Stimulated activated memory B cell treated with anti-CD40 and anti-IgM and Interleukin-4, amounts not matched to agents 10 μg/mL and 1 μg/mL and 100 μg/mL, for 72 hours (primary cell): ENCODE data around the gene FBXL5.

Experiments used
- ATAC-seq: fragments of 150-1000 bp; cut with Tn5 transposase; 2 replicates; pipeline ENCODE4 v1.10.0; 2021
- H3K27ac Mint-ChIP-seq: one replicate; pipeline ENCODE4 v1.8.0; 2022; ENCODE audit warnings: mild to moderate bottlenecking, mixed read lengths
- H3K27me3 Mint-ChIP-seq: one replicate; pipeline ENCODE4 v1.8.0; 2022; ENCODE audit warnings: mixed read lengths
- H3K36me3 Mint-ChIP-seq: one replicate; pipeline ENCODE4 v1.8.0; 2022; ENCODE audit warnings: mixed read lengths
- H3K4me1 Mint-ChIP-seq: one replicate; pipeline ENCODE4 v1.8.0; 2022; ENCODE audit warnings: mixed read lengths
- H3K4me3 Mint-ChIP-seq: one replicate; pipeline ENCODE4 v1.8.0; 2022; ENCODE audit warnings: mild to moderate bottlenecking, moderate library complexity, mixed read lengths
- H3K9me3 Mint-ChIP-seq: one replicate; pipeline ENCODE4 v1.8.0; 2022; ENCODE audit warnings: mixed read lengths

The FBXL5 gene

GRCh38 chr4:15682242-15683142 is 27.3 kb upstream of the FBXL5 start:
- H3K9me3 Mint-ChIP-seq: no peaks in the 10 kb centered on the region
- H3K4me3 Mint-ChIP-seq: peak overlapping the region; percentile 98
- no peaks in the 10 kb centered on the region for H3K27me3 Mint-ChIP-seq
- peaks cover 28% of the 10 kb centered on the region for H3K4me1 Mint-ChIP-seq
- H3K27ac Mint-ChIP-seq: peak overlapping the region; percentile 99
- no peak for ATAC-seq
- H3K36me3 Mint-ChIP-seq: peaks cover 14% of the 10 kb centered on the region

GRCh38 chr4:15681372-15682241 is 26.4 kb upstream of the FBXL5 start, which contains the start of gene FAM200B:
Gene FAM200B, plus strand, starts transcription at chr4:15681827. Its CDS starts 5,151 bp downstream, at chr4:15686978.
- peaks cover 28% of the 10 kb centered on the region for H3K4me1 Mint-ChIP-seq
- peak; percentile 99 for ATAC-seq
- H3K27me3 Mint-ChIP-seq: no peaks in the 10 kb centered on the region
- H3K27ac Mint-ChIP-seq: peak within 1 kb of the TSS; percentile 99
- peak within 1 kb of the TSS; percentile 98 for H3K4me3 Mint-ChIP-seq
- H3K9me3 Mint-ChIP-seq: no peaks in the 10 kb centered on the region
- peaks cover 5% of the 10 kb centered on the region for H3K36me3 Mint-ChIP-seq

GRCh38 chr4:15681067-15681371 is 25.9 kb upstream of the FBXL5 start:
- Mint-ChIP-seq H3K4me3 (peak overlapping the region; percentile 98), H3K27ac (peak overlapping the region; percentile 99)

GRCh38 chr4:15677507-15677988 is 22.4 kb upstream of the FBXL5 start:
- H3K4me1 Mint-ChIP-seq: peaks cover 15% of the 10 kb centered on the region
- ATAC-seq: no peak
- no peak overlapping the region for H3K27ac Mint-ChIP-seq
- H3K36me3 Mint-ChIP-seq: no peaks in the 10 kb centered on the region
- no peak overlapping the region for H3K4me3 Mint-ChIP-seq
- no peaks in the 10 kb centered on the region for H3K9me3 Mint-ChIP-seq
- H3K27me3 Mint-ChIP-seq: no peaks in the 10 kb centered on the region

More at GRCh38 chr4:15681067-15681371, 25.9 kb upstream of the FBXL5 start:
- Mint-ChIP-seq H3K36me3 (no peaks in the 10 kb centered on the region), H3K9me3 (no peaks in the 10 kb centered on the region), H3K27me3 (no peaks in the 10 kb centered on the region), H3K4me1 (peaks cover 28% of the 10 kb centered on the region)
- no peak for ATAC-seq

- H3K4me1 Mint-ChIP-seq: peaks cover 9% of the 10 kb centered on the region
- H3K4me3 Mint-ChIP-seq: no peak overlapping the region
- no peak overlapping the region for H3K27ac Mint-ChIP-seq
- no peaks in the 10 kb centered on the region for H3K9me3 Mint-ChIP-seq
- no peaks in the 10 kb centered on the region for H3K27me3 Mint-ChIP-seq
- H3K36me3 Mint-ChIP-seq: no peaks in the 10 kb centered on the region
- ATAC-seq: no peak
These were observed 21.7 kb upstream of the FBXL5 start for GRCh38 chr4:15676899-15677298.

- Mint-ChIP-seq H3K27me3 (no peaks in the 10 kb centered on the region), H3K36me3 (no peaks in the 10 kb centered on the region), H3K4me1 (peaks cover under 1% of the 10 kb centered on the region), H3K9me3 (no peaks in the 10 kb centered on the region), H3K27ac (no peak overlapping the region), H3K4me3 (no peak overlapping the region)
- ATAC-seq: no peak
These were observed 20.9 kb upstream of the FBXL5 start for GRCh38 chr4:15676039-15676438.

- Mint-ChIP-seq H3K9me3 (no peaks in the 10 kb centered on the region), H3K4me1 (no peaks in the 10 kb centered on the region), H3K4me3 (no peak overlapping the region), H3K27ac (no peak overlapping the region), H3K36me3 (no peaks in the 10 kb centered on the region), H3K27me3 (no peaks in the 10 kb centered on the region)
- no peak for ATAC-seq
These were observed 20.2 kb upstream of the FBXL5 start for GRCh38 chr4:15675356-15675755.

- Mint-ChIP-seq H3K27ac (no peak overlapping the region), H3K9me3 (no peaks in the 10 kb centered on the region), H3K36me3 (no peaks in the 10 kb centered on the region), H3K27me3 (no peaks in the 10 kb centered on the region), H3K4me3 (no peak overlapping the region), H3K4me1 (no peaks in the 10 kb centered on the region)
- ATAC-seq: no peak
These were observed 19.8 kb upstream of the FBXL5 start for GRCh38 chr4:15674926-15675325.

GRCh38 chr4:15674046-15674445 is 18.9 kb upstream of the FBXL5 start:
- no peaks in the 10 kb centered on the region for H3K36me3 Mint-ChIP-seq
- no peaks in the 10 kb centered on the region for H3K4me1 Mint-ChIP-seq
- no peaks in the 10 kb centered on the region for H3K9me3 Mint-ChIP-seq
- no peak for ATAC-seq
- H3K27ac Mint-ChIP-seq: no peak overlapping the region
- no peak overlapping the region for H3K4me3 Mint-ChIP-seq
- H3K27me3 Mint-ChIP-seq: no peaks in the 10 kb centered on the region

- no peak for ATAC-seq
- Mint-ChIP-seq H3K4me1 (no peaks in the 10 kb centered on the region), H3K4me3 (no peak overlapping the region), H3K27me3 (no peaks in the 10 kb centered on the region), H3K36me3 (no peaks in the 10 kb centered on the region), H3K27ac (no peak overlapping the region), H3K9me3 (no peaks in the 10 kb centered on the region)
These were observed 18.2 kb upstream of the FBXL5 start for GRCh38 chr4:15673337-15673736.

GRCh38 chr4:15672101-15672500 is 16.9 kb upstream of the FBXL5 start:
- ATAC-seq: no peak
- Mint-ChIP-seq H3K9me3 (no peaks in the 10 kb centered on the region), H3K4me1 (no peaks in the 10 kb centered on the region), H3K27ac (no peak overlapping the region), H3K27me3 (no peaks in the 10 kb centered on the region), H3K36me3 (no peaks in the 10 kb centered on the region), H3K4me3 (no peak overlapping the region)

GRCh38 chr4:15670576-15670975 is 15.4 kb upstream of the FBXL5 start:
- Mint-ChIP-seq H3K36me3 (no peaks in the 10 kb centered on the region), H3K9me3 (no peaks in the 10 kb centered on the region), H3K4me1 (no peaks in the 10 kb centered on the region), H3K27me3 (no peaks in the 10 kb centered on the region), H3K27ac (no peak overlapping the region), H3K4me3 (no peak overlapping the region)
- ATAC-seq: no peak

GRCh38 chr4:15668566-15669435 is 13.6 kb upstream of the FBXL5 start:
- no peak for ATAC-seq

GRCh38 chr4:15667006-15667405 is 11.8 kb upstream of the FBXL5 start:
- H3K9me3 Mint-ChIP-seq: no peaks in the 10 kb centered on the region
- H3K27ac Mint-ChIP-seq: no peak overlapping the region
- H3K27me3 Mint-ChIP-seq: no peaks in the 10 kb centered on the region
- no peak overlapping the region for H3K4me3 Mint-ChIP-seq
- ATAC-seq: no peak
- H3K4me1 Mint-ChIP-seq: no peaks in the 10 kb centered on the region
- no peaks in the 10 kb centered on the region for H3K36me3 Mint-ChIP-seq

More at GRCh38 chr4:15668566-15669435, 13.6 kb upstream of the FBXL5 start:
- Mint-ChIP-seq H3K27me3 (no peaks in the 10 kb centered on the region), H3K9me3 (no peaks in the 10 kb centered on the region), H3K4me3 (no peak overlapping the region), H3K27ac (no peak overlapping the region), H3K4me1 (no peaks in the 10 kb centered on the region), H3K36me3 (no peaks in the 10 kb centered on the region)
